Sigmoid colon (tissue), 7 donors: ENCODE results near the gene ZFPM1. TPM values are rescaled to one million over a fixed set of nuclear protein-coding genes. Genes with fewer than 3 reads are reported as not detected.

ENCODE experiments used
- DNase-seq: peaks from one replicate; pipeline ENCODE4 v3.0.0-alpha.2; 2019
- H3K27ac ChIP-seq, 4 donors: fragments of 200-600 bp; sonication (generic); one replicate each; pipeline ENCODE4 v1.5.1; 2016 to 2019; ENCODE audit warnings: mild to moderate bottlenecking in 1 of 4
- H3K27me3 ChIP-seq, 3 donors: fragments of 200-600 bp; sonication (generic); one replicate each; pipeline ENCODE4 v1.5.1; 2019; ENCODE audit warnings: mild to moderate bottlenecking in 1 of 3
- H3K36me3 ChIP-seq, 4 donors: fragments of 200-600 bp; sonication (generic); one replicate each; pipeline ENCODE4 v1.5.1; 2016 to 2019
- H3K4me1 ChIP-seq, 4 donors: fragments of 200-600 bp; sonication (generic); one replicate each; pipeline ENCODE4 v1.5.1; 2017 to 2019
- H3K4me3 ChIP-seq, 4 donors: fragments of 200-600 bp; sonication (generic); one replicate each; pipeline ENCODE4 v1.5.1; 2017 to 2019; ENCODE audit warnings: mild to moderate bottlenecking in 2 of 4, moderate library complexity in 1 of 4
- H3K9me3 ChIP-seq, 4 donors: fragments of 200-600 bp in 3 of 4; sonication (generic) in 3 of 4; one replicate each; pipeline versions ENCODE4 v1.5.1 to v1.6.1; 2013 to 2019
- CTCF ChIP-seq, 4 experiments: fragments of 450-650 bp in 3 of 4; fragments of 200-600 bp in 1 of 4; IDR thresholded peaks; one replicate each; pipeline ENCODE4 v1.5.1; 2016 to 2019; ENCODE audit warnings: antibody characterized with exemption in 4 of 4, mild to moderate bottlenecking in 3 of 4, moderate library complexity in 2 of 4
- EP300 ChIP-seq, 4 donors: sonication (generic); formaldehyde crosslinking; IDR thresholded peaks; one replicate each; pipeline ENCODE4 v1.6.1; 2017; ENCODE audit warnings: antibody characterized with exemption in 4 of 4
- POLR2A ChIP-seq, 2 donors: fragments of 450-650 bp; IDR thresholded peaks; one replicate each; pipeline ENCODE4 v1.6.1; 2016; ENCODE audit warnings: antibody characterized with exemption in 2 of 2, mild to moderate bottlenecking in 2 of 2, moderate library complexity in 2 of 2
- POLR2AphosphoS5 ChIP-seq, 4 donors: sonication (generic); formaldehyde crosslinking; IDR thresholded peaks; one replicate each; pipeline ENCODE4 v1.6.1; 2017; ENCODE audit warnings: antibody characterized with exemption in 4 of 4
- WGBS, 2 donors: extraction: QIAGEN DNeasy Blood & Tissue Kit; methylation state at CpG; one replicate each; pipeline ENCODE4 v1.1.7; 2013; 5-methylcytosine and 5-hydroxymethylcytosine counted together
- intact Hi-C: fragments of 100-400 bp; cut with DNase I; formaldehyde crosslinking; loops from one replicate; pipeline ENCODE4 v1.15.1; 2023
- polyA plus RNA-seq, 3 donors: library from polyadenylated mRNA; stranded (reverse); fragments of 200-250 nt; gene quantifications; one replicate each; pipeline ENCODE4 v1.2.3, GENCODE V29; 2013
- total RNA-seq, 4 donors: library from RNA; depleted of rRNA; stranded (reverse); fragments of >200 nt; gene quantifications; one replicate each; pipeline ENCODE4 v1.1.0, GENCODE V29; 2016
- donor health status: healthy with polysubstance abuse.
- donor health status: Bipolar disorder and iron deficiency.
- donor health status: healthy.

ZFPM1 gene
- total and polyA plus RNA-seq, 7 donors, result 0.27 to 3.7 (median 0.66) TPM

- intact Hi-C loops, result no loop called here
Measured at GRCh38 chr16:88417684-88418476, 35.2 kb upstream of the ZFPM1 start.

GRCh38 chr16:88418869-88419268 is 34.2 kb upstream of the ZFPM1 start:
- no peak for DNase-seq
- intact Hi-C loops, result no loop called here
- TF ChIP-seq POLR2A (IDR thresholded peaks at IDR 0.05) (no peak), CTCF (IDR thresholded peaks at IDR 0.05) (no peak), POLR2AphosphoS5 (IDR thresholded peaks at IDR 0.05) (no peak), EP300 (IDR thresholded peaks at IDR 0.05) (no peak)
- Histone ChIP-seq H3K4me1 (no peaks in the 10 kb centered on the region), H3K27me3 (no peaks in the 10 kb centered on the region), H3K36me3 (no peaks in the 10 kb centered on the region), H3K4me3 (no peak overlapping the region), H3K9me3 (no peaks in the 10 kb centered on the region), H3K27ac (no peak overlapping the region)
- WGBS, 2 donors, result 52 to 77% methylated on average over 18 of the region's 18 CpGs

More at GRCh38 chr16:88417684-88418476, 35.2 kb upstream of the ZFPM1 start:
- no peak overlapping the region for H3K4me3 ChIP-seq
- no peak for TF ChIP-seq POLR2A (IDR thresholded peaks at IDR 0.05)
- no peak for TF ChIP-seq POLR2AphosphoS5 (IDR thresholded peaks at IDR 0.05)
- TF ChIP-seq CTCF (IDR thresholded peaks at IDR 0.05), result no peak
- no peak for TF ChIP-seq EP300 (IDR thresholded peaks at IDR 0.05)
- no peaks in the 10 kb centered on the region for H3K36me3 ChIP-seq
- no peaks in the 10 kb centered on the region for H3K4me1 ChIP-seq
- no peak for DNase-seq
- H3K9me3 ChIP-seq, result no peaks in the 10 kb centered on the region
- H3K27me3 ChIP-seq, result no peaks in the 10 kb centered on the region
- no peak overlapping the region for H3K27ac ChIP-seq
- 74 to 84% methylated on average over 17 of the region's 17 CpGs for WGBS, 2 donors

GRCh38 chr16:88419790-88420189 is 33.3 kb upstream of the ZFPM1 start:
- Histone ChIP-seq H3K4me3 (no peak overlapping the region), H3K9me3 (no peaks in the 10 kb centered on the region), H3K4me1 (no peaks in the 10 kb centered on the region), H3K36me3 (no peaks in the 10 kb centered on the region), H3K27ac (no peak overlapping the region), H3K27me3 (no peaks in the 10 kb centered on the region)
- TF ChIP-seq POLR2A (IDR thresholded peaks at IDR 0.05) (no peak), EP300 (IDR thresholded peaks at IDR 0.05) (no peak), CTCF (IDR thresholded peaks at IDR 0.05) (no peak), POLR2AphosphoS5 (IDR thresholded peaks at IDR 0.05) (no peak)
- no peak for DNase-seq
- intact Hi-C loops, result no loop called here
- 87 to 92% methylated on average over 10 of the region's 10 CpGs for WGBS, 2 donors

GRCh38 chr16:88420496-88420895 is 32.6 kb upstream of the ZFPM1 start:
- no peaks in the 10 kb centered on the region for H3K9me3 ChIP-seq
- no peaks in the 10 kb centered on the region for H3K27me3 ChIP-seq
- 64 to 83% methylated on average over 12 of the region's 12 CpGs for WGBS, 2 donors
- no peak overlapping the region for H3K4me3 ChIP-seq
- no peaks in the 10 kb centered on the region for H3K4me1 ChIP-seq
- intact Hi-C loops, result no loop called here
- no peak for DNase-seq
- no peak overlapping the region for H3K27ac ChIP-seq
- no peak for TF ChIP-seq POLR2AphosphoS5 (IDR thresholded peaks at IDR 0.05)
- no peak for TF ChIP-seq EP300 (IDR thresholded peaks at IDR 0.05)
- no peak for TF ChIP-seq POLR2A (IDR thresholded peaks at IDR 0.05)
- no peak for TF ChIP-seq CTCF (IDR thresholded peaks at IDR 0.05)
- H3K36me3 ChIP-seq, result no peaks in the 10 kb centered on the region
